Endothelial cell of umbilical vein (primary cell): ENCODE measurements around the gene TMEFF1. TPM values are rescaled to one million over a fixed set of nuclear protein-coding genes. Genes with fewer than 3 reads are reported as not detected.

Experiments used
- BruUV-seq: library from RNA; stranded (reverse); fragments of 400-500 nt; replicated peaks from 2 replicates; lab custom pipeline; 2021; lab: Mats Ljungman, UMichigan
- CTCF ChIA-PET: fragments of 300-600, 350-600 bp; sonication (Branson Sonifier 250); formaldehyde crosslinking; loops from one replicate; lab custom pipeline; 2021; ENCODE audit warnings: antibody characterized with exemption, inconsistent platforms; lab: Charles Lee
- POLR2A ChIA-PET: fragments of 300-600, 350-600 bp; sonication (Branson Sonifier 250); formaldehyde crosslinking; loops from one replicate; lab custom pipeline; 2021; ENCODE audit warnings: antibody characterized with exemption, inconsistent platforms; lab: Charles Lee
- DNase-seq: peaks from one replicate; pipeline ENCODE4 v3.0.0-alpha.2; 2011; ENCODE audit warnings: low read depth, low spot score
- FAIRE-seq: peaks from 2 replicates; lab custom pipeline; 2011; peaks lifted over from hg19 to GRCh38; lab: Jason Lieb, UNC
- H2AFZ ChIP-seq: 2 replicates; pipeline ENCODE4 v1.6.0; 2012; ENCODE audit warnings: low read depth, low read length, control low read depth, inconsistent platforms
- H3K27ac ChIP-seq: 2 replicates; pipeline ENCODE4 v1.5.1; 2011; ENCODE audit warnings: low read depth, mild to moderate bottlenecking, control low read depth, low read length, moderate library complexity; ENCODE audit not compliant: insufficient read depth
- H3K27me3 ChIP-seq, 2 experiments: 2 replicates each; pipeline versions ENCODE4 v1.6.0 to v1.6.1; 2011; ENCODE audit warnings: low read length in 2 of 2, mixed read lengths in 1 of 2; ENCODE audit not compliant: control insufficient read depth in 2 of 2, insufficient read depth in 2 of 2
- H3K36me3 ChIP-seq, 2 experiments: 2 replicates in 1 of 2; 3 replicates in 1 of 2; pipeline ENCODE4 v1.5.1; 2011; ENCODE audit warnings: low read length in 2 of 2, mild to moderate bottlenecking in 1 of 2, moderate library complexity in 1 of 2; ENCODE audit not compliant: control insufficient read depth in 2 of 2, insufficient read depth in 2 of 2; ENCODE audit errors: extremely low read depth in 1 of 2
- H3K4me1 ChIP-seq: 3 replicates; pipeline ENCODE4 v1.5.1; 2011; ENCODE audit warnings: mild to moderate bottlenecking, low read length; ENCODE audit not compliant: control insufficient read depth, insufficient read depth; ENCODE audit errors: extremely low read depth
- H3K4me2 ChIP-seq: 2 replicates; pipeline ENCODE4 v1.6.1; 2011; ENCODE audit warnings: low read length, control low read depth, mixed read lengths; ENCODE audit not compliant: insufficient read depth
- H3K4me3 ChIP-seq, 3 experiments: fragments of 200-600 bp in 1 of 3; sonication (generic), shearing (Covaris generic) in 1 of 3; replicated peaks in 1 of 3; 2 replicates each; pipeline ENCODE4 v1.5.1; 2011 to 2016; ENCODE audit warnings: control low read depth in 3 of 3, low read length in 3 of 3, mild to moderate bottlenecking in 2 of 3, inconsistent platforms in 1 of 3, low read depth in 1 of 3, moderate library complexity in 1 of 3; ENCODE audit not compliant: insufficient read depth in 1 of 3
- H3K79me2 ChIP-seq: 2 replicates; pipeline ENCODE4 v1.6.0; 2012; ENCODE audit warnings: low read length, inconsistent platforms; ENCODE audit not compliant: control insufficient read depth, insufficient read depth
- H3K9ac ChIP-seq: replicated peaks from 2 replicates; pipeline ENCODE3; 2011; ENCODE audit warnings: low read length, control low read depth; ENCODE audit not compliant: insufficient read depth; ENCODE audit errors: extremely low read depth
- H3K9me1 ChIP-seq: replicated peaks from 3 replicates; pipeline ENCODE4 v1.6.0; 2011; ENCODE audit warnings: mild to moderate bottlenecking, low read length; ENCODE audit not compliant: control insufficient read depth, insufficient read depth; ENCODE audit errors: extremely low read depth
- H3K9me3 ChIP-seq: replicated peaks from 2 replicates; pipeline ENCODE4 v1.5.1; 2012; ENCODE audit warnings: low read length, inconsistent platforms; ENCODE audit not compliant: control insufficient read depth, insufficient read depth
- H4K20me1 ChIP-seq: replicated peaks from 2 replicates; pipeline ENCODE3; 2011; ENCODE audit warnings: mild to moderate bottlenecking, low read length; ENCODE audit not compliant: control insufficient read depth, insufficient read depth; ENCODE audit errors: extremely low read depth
- FOS ChIP-seq: IDR thresholded peaks from 2 replicates; pipeline ENCODE4 v1.6.1; 2011; ENCODE audit warnings: mild to moderate bottlenecking, low read length, moderate library complexity, borderline replicate concordance; ENCODE audit not compliant: insufficient read depth
- JUN ChIP-seq: IDR thresholded peaks from 2 replicates; pipeline ENCODE4 v1.6.1; 2011; ENCODE audit warnings: borderline replicate concordance, low read depth; ENCODE audit not compliant: insufficient read length, insufficient read depth
- POLR2AphosphoS5 ChIP-seq: IDR thresholded peaks from 2 replicates; pipeline ENCODE4 v1.6.1; 2012; ENCODE audit warnings: low read depth, mild to moderate bottlenecking, control low read depth, low read length, moderate library complexity; ENCODE audit not compliant: insufficient read depth
- dilution Hi-C: fragments of 300-500 bp; cut with MboI; formaldehyde crosslinking; loops from one replicate; pipeline ENCODE4 v1.15.0; 2019; ENCODE audit warnings: low sequenced_read_pairs; ENCODE audit not compliant: extremely low pct_ligation_motif_present
- intact Hi-C: fragments of 100-400 bp; cut with micrococcal nuclease; formaldehyde crosslinking; loops from one replicate; pipeline ENCODE4 v1.10.0; 2022
- polyA plus RNA-seq, 4 experiments: library from polyadenylated mRNA; depleted of rRNA in 3 of 4; stranded (reverse) in 3 of 4; unstranded in 1 of 4; fragments of >200 nt; gene quantifications; 2 replicates each; pipeline versions ENCODE4 v1.2.1 to v1.2.3, GENCODE V29; 2011 to 2012; ENCODE audit warnings: missing spikeins in 1 of 4
- total RNA-seq: library from RNA; stranded (reverse); gene quantifications from 2 replicates; pipeline ENCODE4 v1.2.3, GENCODE V29; 2021
- TF ChIP-seq, protein P1 (sequence below), 2 donors: IDR thresholded peaks; 1 replicate in 1 of 2; 2 replicates in 1 of 2; pipeline ENCODE4 v1.5.1; 2011; ENCODE audit warnings: low read length in 2 of 2, mild to moderate bottlenecking in 2 of 2, moderate library complexity in 2 of 2, control low read depth in 1 of 2, inconsistent platforms in 1 of 2, low read depth in 1 of 2; ENCODE audit not compliant: insufficient read depth in 1 of 2; ENCODE audit errors: extremely low read depth in 1 of 2

The TMEFF1 gene
- total and polyA plus RNA-seq, 2 donors (not counting 3 experiments of a cell fraction or from before 2014, with no cell fraction given): 3.0 to 14.6 TPM

GRCh38 chr9:100591639-100592412 lies 118.9 kb downstream of the TMEFF1 start:
- dilution Hi-C loops (no loop called here), intact Hi-C loops (no loop called here)
- no peaks in the 10 kb centered on the region for H4K20me1 ChIP-seq
- no peaks in the 10 kb centered on the region for H3K36me3 ChIP-seq
- peaks cover 31% of the 10 kb centered on the region for H3K4me1 ChIP-seq
- ChIA-PET POLR2A (no interaction called here), CTCF (interaction anchor here (1.2 to 1.4 kb wide), 2 partner anchors 10 to 1407 kb away, joined by 3 read pairs; no protein-coding TSS in a partner anchor)
- DNase-seq: no peak
- H2AFZ ChIP-seq: no peak overlapping the region
- no peak overlapping the region for H3K4me3 ChIP-seq
- H3K79me2 ChIP-seq: no peaks in the 10 kb centered on the region
- H3K4me2 ChIP-seq: no peak overlapping the region
- no TSS peak for BruUV-seq
- H3K27me3 ChIP-seq: no peaks in the 10 kb centered on the region
- no peak for FAIRE-seq
- TF ChIP-seq POLR2AphosphoS5 (no peak), FOS (no peak)
- H3K9me3 ChIP-seq: no peaks in the 10 kb centered on the region
- H3K27ac ChIP-seq: no peak overlapping the region
- H3K9ac ChIP-seq: no peak overlapping the region
- H3K9me1 ChIP-seq: no peaks in the 10 kb centered on the region

DNA sequence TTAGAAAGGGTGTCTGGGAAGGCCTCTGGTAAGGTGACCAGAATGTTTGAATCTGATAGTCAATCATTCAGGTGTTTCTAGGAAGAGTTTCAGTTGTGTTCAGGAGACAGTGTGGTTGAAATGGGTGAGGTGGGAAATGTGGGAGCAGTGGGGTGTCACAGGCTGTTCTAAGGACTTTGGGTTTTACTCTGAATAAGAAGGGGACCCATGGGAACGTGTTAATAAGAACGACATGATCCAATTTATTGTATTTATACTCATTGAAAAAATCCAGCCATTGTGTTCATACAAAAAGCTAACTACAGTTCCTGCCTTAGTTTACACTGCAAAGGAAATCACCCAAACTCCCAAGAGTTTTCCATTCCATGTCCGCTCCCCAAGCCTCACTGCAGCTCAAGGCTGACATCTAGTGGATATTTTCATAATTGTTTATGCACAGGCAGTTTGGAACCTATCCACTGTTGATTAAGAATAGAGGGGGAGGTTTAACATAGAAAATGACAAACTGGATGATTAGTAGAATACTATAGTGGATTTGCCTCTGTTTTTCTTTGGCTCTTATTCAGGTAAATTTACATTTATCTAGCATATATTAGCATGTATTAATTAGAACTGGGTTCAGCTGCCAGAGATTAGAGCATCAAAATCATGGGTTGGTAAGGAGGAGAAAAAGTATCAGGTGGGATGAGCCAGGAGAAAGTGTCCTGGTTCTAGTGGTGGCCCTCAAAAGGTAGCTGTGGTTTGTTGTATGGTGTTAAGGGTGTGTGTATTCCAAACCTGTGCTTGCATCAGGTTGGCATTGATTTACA lies 122.6 kb downstream of the TMEFF1 start:
- intact Hi-C loops (loop anchor here (1.0 to 5.0 kb wide), 11 partner anchors 90 to 1433 kb away; partner anchors contain the start of genes ERP44, INVS, MSANTD3 and NR4A3), dilution Hi-C loops (no loop called here)
- Histone ChIP-seq H3K9me3 (no peaks in the 10 kb centered on the region), H4K20me1 (no peaks in the 10 kb centered on the region), H3K4me1 (peaks cover 12% of the 10 kb centered on the region), H3K9me1 (no peaks in the 10 kb centered on the region), H3K4me3 (no peak overlapping the region), H3K27ac (no peak overlapping the region), H3K9ac (no peak overlapping the region), H3K36me3 (no peaks in the 10 kb centered on the region), H3K4me2 (no peak overlapping the region), H2AFZ (no peak overlapping the region), H3K27me3 (no peaks in the 10 kb centered on the region), H3K79me2 (no peaks in the 10 kb centered on the region)
- peak; percentile 83 for DNase-seq
- CTCF ChIA-PET: interaction anchor here (0.7 to 2.1 kb wide), 20 partner anchors 8 to 1433 kb away, joined by 3 to 42 read pairs (median 4); partner anchors contain the start of genes MSANTD3 and TMEFF1
- TF ChIP-seq, protein P1, sequence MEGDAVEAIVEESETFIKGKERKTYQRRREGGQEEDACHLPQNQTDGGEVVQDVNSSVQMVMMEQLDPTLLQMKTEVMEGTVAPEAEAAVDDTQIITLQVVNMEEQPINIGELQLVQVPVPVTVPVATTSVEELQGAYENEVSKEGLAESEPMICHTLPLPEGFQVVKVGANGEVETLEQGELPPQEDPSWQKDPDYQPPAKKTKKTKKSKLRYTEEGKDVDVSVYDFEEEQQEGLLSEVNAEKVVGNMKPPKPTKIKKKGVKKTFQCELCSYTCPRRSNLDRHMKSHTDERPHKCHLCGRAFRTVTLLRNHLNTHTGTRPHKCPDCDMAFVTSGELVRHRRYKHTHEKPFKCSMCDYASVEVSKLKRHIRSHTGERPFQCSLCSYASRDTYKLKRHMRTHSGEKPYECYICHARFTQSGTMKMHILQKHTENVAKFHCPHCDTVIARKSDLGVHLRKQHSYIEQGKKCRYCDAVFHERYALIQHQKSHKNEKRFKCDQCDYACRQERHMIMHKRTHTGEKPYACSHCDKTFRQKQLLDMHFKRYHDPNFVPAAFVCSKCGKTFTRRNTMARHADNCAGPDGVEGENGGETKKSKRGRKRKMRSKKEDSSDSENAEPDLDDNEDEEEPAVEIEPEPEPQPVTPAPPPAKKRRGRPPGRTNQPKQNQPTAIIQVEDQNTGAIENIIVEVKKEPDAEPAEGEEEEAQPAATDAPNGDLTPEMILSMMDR (IDR thresholded peaks at IDR 0.05; ENCODE audit: extremely low read depth in 1 of 2, insufficient read depth in 1 of 2, low read depth in 1 of 2, low read length in 2 of 2): peak; percentile 52 to 64
- TF ChIP-seq JUN: no peak
- no TSS peak for BruUV-seq
- POLR2A ChIA-PET: no interaction called here
- FAIRE-seq: peak; percentile 86
